Umbilical cord (tissue), 2 donors: ENCODE results near the gene DHODH. TPM values are rescaled to one million over a fixed set of nuclear protein-coding genes. Genes with fewer than 3 reads are reported as not detected.
"Not testable (repeated sequence)": the region's sequence is repeated elsewhere in the genome, so short reads cannot be mapped to it uniquely, and the experiment has no call there.

Experiments
- DNase-seq: peaks from one replicate; pipeline ENCODE4 v3.0.0-alpha.2; 2015; ENCODE audit warnings: low spot score
- total RNA-seq: library from RNA; depleted of rRNA; stranded (reverse); fragments of >200 nt; gene quantifications from one replicate; pipeline ENCODE4 v1.2.3, GENCODE V29; 2014; ENCODE audit warnings: low replicate concordance; ENCODE audit not compliant: insufficient read depth

DHODH gene
- total RNA-seq = 1.7 TPM

GRCh38 chr16:72008424-72009216 is at the start of gene DHODH:
Gene DHODH, plus strand, starts transcription at chr16:72008744. Its CDS starts 21 bp downstream, at chr16:72008765.
- DNase-seq = peak; percentile 99

GRCh38 chr16:71961066-71962039 is 47.2 kb upstream of the DHODH start:
- DNase-seq = peak; percentile 88

GRCh38 chr16:71963125-71963875 is 45.2 kb upstream of the DHODH start:
- DNase-seq = no peak

- no peak for DNase-seq
Measured at GRCh38 chr16:71965223-71965622, 43.3 kb upstream of the DHODH start.

- DNase-seq = peak; percentile 4
Measured at GRCh38 chr16:71966932-71967331, 41.6 kb upstream of the DHODH start.

GRCh38 chr16:71969353-71969752 is 39.2 kb upstream of the DHODH start:
- no peak for DNase-seq

GRCh38 chr16:71971571-71971970 is 37.0 kb upstream of the DHODH start:
- DNase-seq = no peak

GRCh38 chr16:71972356-71972755 is 36.2 kb upstream of the DHODH start:
- DNase-seq = no peak

GRCh38 chr16:71973001-71973400 is 35.5 kb upstream of the DHODH start:
- DNase-seq = no peak

GRCh38 chr16:71974068-71974818 is 34.3 kb upstream of the DHODH start:
- no peak for DNase-seq

- no peak for DNase-seq
Measured at GRCh38 chr16:71985262-71985974, 23.1 kb upstream of the DHODH start.

- DNase-seq = no peak
Measured at GRCh38 chr16:71986131-71986530, 22.4 kb upstream of the DHODH start.

- no peak for DNase-seq
Measured at GRCh38 chr16:71995038-71995437, 13.5 kb upstream of the DHODH start.

- DNase-seq = not testable (repeated sequence)
Measured at GRCh38 chr16:71997578-71997977, 11.0 kb upstream of the DHODH start.

- no peak for DNase-seq
Measured at GRCh38 chr16:72001180-72001874, 7.2 kb upstream of the DHODH start.

- no peak for DNase-seq
Measured at GRCh38 chr16:72002619-72003018, 5.9 kb upstream of the DHODH start.

- not testable (repeated sequence) for DNase-seq
Measured at GRCh38 chr16:72008065-72008423, 500 bp upstream of the DHODH start.

GRCh38 chr16:72009779-72010178 is 1.2 kb downstream of the DHODH start:
- no peak for DNase-seq

- DNase-seq = no peak
Measured at GRCh38 chr16:72012607-72013006, 4.1 kb downstream of the DHODH start.

GRCh38 chr16:72013389-72013788 is 4.8 kb downstream of the DHODH start:
- no peak for DNase-seq
